GM19025 (cell line): ENCODE data around the gene CITED2.
A peak's percentile ranks its signal among the peaks of the same experiment; 100 is the strongest.

Source experiments
- ATAC-seq: cut with Tn5 transposase; IDR thresholded peaks from one replicate; pipeline ENCODE4 v1.9.1; 2021; ENCODE audit warnings: mild to moderate bottlenecking, low read depth, moderate library complexity; ENCODE audit not compliant: unreplicated experiment

CITED2 gene

DNA sequence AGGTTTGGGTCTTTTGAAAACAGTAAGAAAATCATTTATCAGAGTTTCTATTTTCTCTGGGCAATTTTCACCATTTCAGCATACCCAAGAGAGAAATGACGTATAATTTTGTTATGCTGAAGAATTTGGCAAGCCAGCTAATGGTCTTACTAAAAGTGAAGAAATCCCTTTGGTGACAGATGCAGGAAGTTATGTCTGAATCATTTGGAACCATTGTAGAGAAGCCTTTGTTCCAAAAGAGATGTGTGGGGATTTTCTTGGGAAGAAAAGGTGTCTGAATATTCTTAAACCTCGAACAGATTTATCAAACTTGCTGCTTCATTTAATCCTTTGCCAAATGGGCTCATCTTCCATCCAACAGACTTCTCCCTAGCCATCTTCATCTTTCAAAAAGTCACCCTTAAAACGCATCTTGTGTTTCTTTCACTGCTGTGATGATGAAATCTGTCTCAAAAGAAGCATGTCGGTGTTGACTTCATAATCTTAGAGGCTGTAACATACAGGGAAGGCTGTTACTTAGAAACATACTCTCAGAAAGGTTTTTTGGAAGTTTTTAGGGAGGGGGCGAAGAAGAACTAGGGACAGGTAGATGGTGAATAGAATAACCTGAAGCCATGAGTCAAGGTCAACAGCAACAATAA, 39.5 kb downstream of the CITED2 start:
- no peak for ATAC-seq

GRCh38 chr6:139330826-139331500, 43.5 kb downstream of the CITED2 start:
- no peak for ATAC-seq

DNA sequence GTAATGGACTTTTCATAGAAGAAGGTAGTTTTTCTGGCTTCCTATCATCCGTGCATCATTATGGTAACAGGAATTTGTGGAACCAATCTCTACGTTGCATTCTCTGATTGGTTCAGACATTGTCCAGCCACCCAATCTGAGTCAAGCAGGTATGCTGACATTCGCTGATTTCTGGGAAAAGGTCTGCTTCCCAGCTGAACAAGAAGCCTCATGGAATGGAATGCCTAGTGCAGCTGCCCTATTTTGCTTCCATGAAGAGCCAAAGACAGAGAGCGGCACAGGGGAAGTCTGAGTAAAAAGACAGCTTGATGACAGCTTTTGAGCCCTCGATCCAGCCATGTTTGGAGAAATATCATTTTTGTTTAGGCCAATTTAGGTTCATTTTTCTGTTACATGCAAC, 44.1 kb downstream of the CITED2 start:
- ATAC-seq = no peak

DNA sequence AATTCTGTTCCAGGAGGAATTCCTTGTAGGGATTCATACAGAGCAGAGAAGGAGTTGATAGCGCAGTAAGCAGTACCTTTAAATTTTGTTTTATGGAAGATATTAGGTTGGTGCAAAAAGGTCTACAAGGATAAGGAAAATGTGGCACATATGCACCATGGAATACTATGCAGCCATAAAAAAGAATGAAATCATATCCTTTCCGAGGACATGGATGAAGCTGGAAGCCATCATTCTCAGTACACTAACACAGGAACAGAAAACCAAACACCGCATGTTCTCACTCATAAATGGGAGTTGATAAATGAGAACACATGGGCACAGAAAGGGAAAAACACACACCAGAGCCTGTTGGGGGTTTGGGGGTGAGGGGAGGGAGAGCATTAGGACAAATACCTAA, 45.2 kb downstream of the CITED2 start:
- no peak for ATAC-seq

GRCh38 chr6:139327038-139327437, 47.4 kb downstream of the CITED2 start:
- no peak for ATAC-seq

DNA sequence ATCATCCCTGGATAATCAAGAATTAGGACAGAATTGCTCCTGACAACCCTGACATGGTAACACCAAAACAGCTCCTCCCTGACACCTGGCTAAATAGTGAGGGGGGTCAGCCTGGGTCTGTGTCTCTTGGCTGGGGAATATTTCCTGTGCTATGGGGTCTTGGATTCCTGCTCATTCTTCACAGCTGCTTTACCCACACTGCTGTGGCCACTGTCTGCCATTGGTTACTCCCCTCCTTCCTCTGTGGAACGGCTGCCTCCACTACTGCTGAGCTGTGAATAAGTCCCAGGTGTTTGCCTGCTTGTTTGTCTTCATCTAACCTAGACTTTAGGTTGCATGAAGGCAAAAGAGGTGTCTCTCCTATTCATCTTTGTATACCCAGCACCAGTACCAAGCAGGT, 48.8 kb downstream of the CITED2 start:
- no peak for ATAC-seq

GRCh38 chr6:139325125-139325524, 49.3 kb downstream of the CITED2 start:
- ATAC-seq = no peak

DNA sequence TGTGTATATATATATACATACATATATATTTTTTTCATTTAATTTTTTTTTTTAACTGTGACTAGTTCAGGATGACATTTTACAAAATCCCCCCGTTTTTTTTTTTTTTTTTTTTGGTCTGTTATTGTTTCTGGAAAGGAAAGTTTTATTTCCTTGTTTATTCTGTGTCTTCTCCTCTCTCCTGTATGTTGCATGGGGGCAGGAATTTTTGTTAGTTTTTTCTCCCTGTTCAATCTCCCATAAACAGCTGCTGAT, 50.2 kb downstream of the CITED2 start:
- no peak for ATAC-seq

DNA sequence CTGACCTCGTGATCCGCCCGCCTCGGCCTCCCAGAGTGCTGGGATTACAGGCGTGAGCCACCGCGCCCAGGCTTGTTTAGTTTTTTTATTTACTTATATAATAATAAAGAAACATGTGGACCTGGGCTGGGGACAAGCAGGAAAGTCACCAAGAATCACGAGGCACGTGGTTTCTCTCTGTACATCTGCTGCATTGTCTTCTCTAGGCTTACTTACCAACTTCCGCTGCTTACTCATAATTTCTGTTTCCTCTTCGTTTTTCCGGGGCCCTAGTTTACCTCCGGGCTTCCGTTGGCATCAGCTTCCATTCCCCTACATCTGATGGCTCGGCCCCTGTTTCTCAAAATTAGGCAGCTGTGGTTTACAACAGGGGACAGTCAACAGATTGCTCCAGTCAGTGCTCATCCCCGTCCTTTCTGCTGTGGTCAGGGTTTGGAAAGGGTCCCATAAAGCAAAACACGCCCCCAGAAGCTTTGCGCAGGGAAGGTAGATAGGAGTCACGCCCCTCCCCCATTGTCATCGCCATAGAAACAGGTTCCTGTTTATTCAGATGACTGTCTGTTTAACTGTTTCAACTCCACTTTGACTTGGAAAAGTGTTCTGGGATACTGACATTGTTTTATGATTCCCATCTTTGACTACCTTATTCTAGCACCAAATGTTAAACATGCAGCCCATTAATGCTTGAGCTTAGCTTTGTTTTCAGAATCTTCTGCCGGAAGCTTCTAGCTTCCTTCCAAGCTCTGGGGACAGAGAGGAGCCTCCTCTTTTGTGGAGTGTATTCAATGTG, 50.7 kb downstream of the CITED2 start:
- peak; percentile 43 for ATAC-seq
